Measurements from ENCODE around the gene PIP5K1B. TPM values are rescaled to one million over a fixed set of nuclear protein-coding genes. Genes with fewer than 3 reads are reported as not detected.
A peak's percentile ranks its signal among the peaks of the same experiment; 100 is the strongest.
"Not testable (repeated sequence)": the region's sequence is repeated elsewhere in the genome, so short reads cannot be mapped to it uniquely, and the experiment has no call there.

Gene PIP5K1B
- polyA plus RNA-seq, 1 donor from 2014 or later, result 5.0 TPM

GRCh38 chr9:68698943-68699509 lies 6.0 kb upstream of the PIP5K1B start:
- H3K27me3 Mint-ChIP-seq, result peaks cover 10% of the 10 kb centered on the region
- peak overlapping the region in 1 of 3 donors; percentile 31 for H3K27ac Mint-ChIP-seq
- H3K4me3 Mint-ChIP-seq, result no peak overlapping the region
- H3K9me3 Mint-ChIP-seq, result peaks cover 0 to 2% (median 2%) of the 10 kb centered on the region in 3 donors
- peaks cover 1% of the 10 kb centered on the region for H3K36me3 Mint-ChIP-seq
- H3K4me1 Mint-ChIP-seq, result peaks cover 0 to 3% (median 1%) of the 10 kb centered on the region in 3 donors

GRCh38 chr9:68699625-68700024 lies 5.4 kb upstream of the PIP5K1B start:
- Mint-ChIP-seq H3K27ac (peak overlapping the region in 1 of 3 donors; percentile 31), H3K27me3 (peaks cover 10% of the 10 kb centered on the region)
- H3K4me3 Mint-ChIP-seq, H3K9me3 Mint-ChIP-seq, H3K36me3 Mint-ChIP-seq, H3K4me1 Mint-ChIP-seq: not testable (repeated sequence)

DNA sequence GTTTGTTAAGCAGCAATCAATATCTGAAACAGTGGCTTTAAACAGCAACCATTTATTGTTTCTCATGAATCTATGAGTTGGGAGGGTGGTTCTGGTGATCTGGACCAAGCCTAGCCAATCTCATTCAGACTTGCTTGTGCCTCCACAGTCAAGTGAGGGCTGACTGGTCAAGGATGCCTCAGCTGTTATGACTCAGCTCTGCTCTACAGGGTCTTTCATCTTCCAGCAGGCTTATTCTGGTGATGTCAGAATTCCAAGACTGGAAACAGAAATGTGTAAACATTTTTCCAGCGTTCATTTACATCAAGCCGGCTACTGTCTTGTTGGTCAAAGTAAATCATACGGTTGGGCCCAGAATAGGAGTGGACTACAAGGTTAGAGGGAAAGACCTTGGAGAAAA lies 2.5 kb upstream of the PIP5K1B start:
- no peak overlapping the region for H3K4me3 Mint-ChIP-seq
- H3K36me3 Mint-ChIP-seq, result no peaks in the 10 kb centered on the region
- H3K9me3 Mint-ChIP-seq, result no peaks in the 10 kb centered on the region
- H3K27me3 Mint-ChIP-seq, result peaks cover 6% of the 10 kb centered on the region
- H3K27ac Mint-ChIP-seq, result no peak overlapping the region
- H3K4me1 Mint-ChIP-seq, result peaks cover 11 to 19% (median 19%) of the 10 kb centered on the region in 3 donors

- Mint-ChIP-seq H3K4me1 (peaks cover 22 to 30% (median 30%) of the 10 kb centered on the region in 3 donors), H3K36me3 (no peaks in the 10 kb centered on the region), H3K9me3 (no peaks in the 10 kb centered on the region), H3K27me3 (no peaks in the 10 kb centered on the region), H3K27ac (peak overlapping the region in 1 of 3 donors; percentile 15), H3K4me3 (peak overlapping the region in 2 of 4 donors; percentile 86 to 93)
Measured at GRCh38 chr9:68703672-68704071, 1.4 kb upstream of the PIP5K1B start.

DNA sequence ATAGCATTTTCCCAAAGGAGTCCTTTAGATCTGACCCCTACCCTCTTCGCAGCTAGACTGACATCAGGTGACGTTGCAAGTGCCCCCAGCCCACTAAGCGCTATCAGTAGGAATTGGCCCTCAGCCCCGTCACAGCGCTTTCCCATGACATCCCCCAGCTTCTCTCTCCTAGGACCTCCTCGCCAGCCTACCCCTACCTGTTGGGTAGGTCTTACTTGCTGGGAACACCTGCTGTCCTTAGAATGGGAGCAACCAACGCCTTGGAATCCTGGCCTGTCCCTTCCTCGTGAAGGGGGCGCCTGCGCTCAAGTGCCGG lies 584 bp upstream of the PIP5K1B start:
- no peaks in the 10 kb centered on the region for H3K9me3 Mint-ChIP-seq
- H3K4me1 Mint-ChIP-seq, result peaks cover 28 to 37% (median 36%) of the 10 kb centered on the region in 3 donors
- H3K4me3 Mint-ChIP-seq, result peak overlapping the region; percentile 76 to 93 (median 89)
- no peaks in the 10 kb centered on the region for H3K36me3 Mint-ChIP-seq
- H3K27me3 Mint-ChIP-seq, result no peaks in the 10 kb centered on the region
- peak overlapping the region; percentile 9 to 65 (median 34) for H3K27ac Mint-ChIP-seq

DNA sequence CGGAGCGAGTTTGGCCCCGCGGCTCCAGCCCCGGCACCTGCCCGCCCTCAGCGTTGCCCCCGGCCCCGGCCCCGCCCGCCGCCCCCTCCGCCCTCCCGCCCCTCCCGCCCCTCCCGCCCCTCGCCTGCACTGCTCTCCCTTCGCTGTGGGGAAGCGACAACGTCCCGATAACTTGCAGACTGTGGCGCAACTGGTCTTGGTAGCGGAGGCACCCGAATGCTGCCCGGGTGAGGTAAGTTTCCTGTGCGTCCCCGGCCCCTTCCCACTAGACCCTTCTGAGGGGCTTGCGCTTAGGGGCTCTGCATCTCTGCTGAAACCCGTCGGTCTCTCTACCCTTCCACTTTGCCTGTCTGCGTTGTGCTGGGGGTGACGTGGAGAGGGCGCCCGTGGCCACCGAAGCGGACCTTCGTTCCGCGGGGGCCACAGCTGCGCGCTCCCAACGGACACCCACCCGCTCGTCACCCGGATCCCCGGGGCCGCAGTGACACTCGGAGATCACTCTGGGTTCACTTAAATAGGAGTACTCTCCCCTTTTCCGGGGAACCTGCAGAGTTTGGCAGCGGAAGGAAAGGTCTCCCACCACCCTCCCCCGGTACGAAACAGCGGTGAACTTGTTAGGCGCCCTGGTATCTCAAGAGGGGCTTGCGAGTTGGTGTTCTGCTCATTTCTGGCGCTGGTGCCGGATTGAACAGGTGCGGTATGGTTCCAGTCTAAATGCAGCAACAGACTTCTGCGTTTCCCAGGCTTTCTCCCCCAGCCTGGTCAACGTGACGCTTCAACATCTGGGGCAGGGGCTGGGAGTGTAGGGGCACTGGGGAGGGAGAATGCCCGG lies 707 bp downstream of the PIP5K1B start:
- no peaks in the 10 kb centered on the region for H3K9me3 Mint-ChIP-seq
- H3K36me3 Mint-ChIP-seq, result no peaks in the 10 kb centered on the region
- peak overlapping the region; percentile 88 to 98 (median 94) for H3K4me3 Mint-ChIP-seq
- no peaks in the 10 kb centered on the region for H3K27me3 Mint-ChIP-seq
- peaks cover 28 to 42% (median 39%) of the 10 kb centered on the region in 3 donors for H3K4me1 Mint-ChIP-seq
- H3K27ac Mint-ChIP-seq, result peak overlapping the region; percentile 0 to 88 (median 45)

DNA sequence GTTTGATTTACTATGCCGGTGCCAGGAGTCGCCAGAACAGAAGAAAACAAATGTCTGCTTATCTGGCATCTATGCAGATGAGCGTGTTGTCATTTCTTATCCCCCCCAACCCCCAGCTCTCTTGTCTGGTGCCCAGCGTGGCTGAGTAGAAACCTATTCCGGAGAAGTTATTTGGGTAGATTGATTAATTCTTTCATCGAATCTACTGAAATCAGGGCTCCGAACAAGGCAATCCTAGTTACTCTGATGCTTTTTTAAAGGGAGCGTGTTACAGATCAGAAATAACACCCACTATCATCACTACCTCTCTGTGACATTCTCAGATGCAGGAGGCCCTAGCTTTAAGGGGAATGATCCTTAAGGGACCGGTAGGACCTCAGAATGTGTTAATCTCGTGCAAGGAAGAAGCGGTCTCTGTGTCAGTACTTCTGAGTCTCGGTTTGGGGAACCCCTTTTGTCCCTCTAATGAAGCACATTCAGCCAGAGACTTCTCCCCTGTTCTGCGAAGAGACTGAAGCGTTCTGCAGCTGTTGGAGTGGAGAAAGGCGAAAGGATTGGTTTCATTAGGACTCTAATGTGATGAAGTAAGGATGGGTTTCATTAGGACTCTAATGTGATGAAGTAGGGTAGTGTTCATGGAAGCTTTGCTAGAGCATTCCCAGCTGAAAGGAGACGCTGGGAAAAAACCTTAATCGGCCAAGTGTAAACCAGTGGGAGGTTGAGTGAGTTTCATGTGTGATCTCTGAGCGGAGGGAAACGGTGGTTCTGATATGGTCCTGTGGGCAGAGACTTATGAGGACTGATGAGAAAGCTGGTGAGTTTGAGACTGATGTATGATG lies 1.5 kb downstream of the PIP5K1B start:
- Mint-ChIP-seq H3K4me1 (peaks cover 28 to 44% (median 42%) of the 10 kb centered on the region in 3 donors), H3K27me3 (no peaks in the 10 kb centered on the region), H3K36me3 (no peaks in the 10 kb centered on the region), H3K4me3 (peak overlapping the region; percentile 88 to 98 (median 94)), H3K27ac (peak overlapping the region; percentile 0 to 88 (median 14)), H3K9me3 (no peaks in the 10 kb centered on the region)

- Mint-ChIP-seq H3K9me3 (no peaks in the 10 kb centered on the region), H3K27me3 (no peaks in the 10 kb centered on the region), H3K4me1 (peaks cover 28 to 46% (median 42%) of the 10 kb centered on the region in 3 donors), H3K4me3 (peak overlapping the region in 3 of 4 donors; percentile 68 to 88 (median 81)), H3K27ac (peak overlapping the region in 1 of 3 donors; percentile 18), H3K36me3 (no peaks in the 10 kb centered on the region)
Measured at GRCh38 chr9:68707801-68708488, 2.9 kb downstream of the PIP5K1B start.

DNA sequence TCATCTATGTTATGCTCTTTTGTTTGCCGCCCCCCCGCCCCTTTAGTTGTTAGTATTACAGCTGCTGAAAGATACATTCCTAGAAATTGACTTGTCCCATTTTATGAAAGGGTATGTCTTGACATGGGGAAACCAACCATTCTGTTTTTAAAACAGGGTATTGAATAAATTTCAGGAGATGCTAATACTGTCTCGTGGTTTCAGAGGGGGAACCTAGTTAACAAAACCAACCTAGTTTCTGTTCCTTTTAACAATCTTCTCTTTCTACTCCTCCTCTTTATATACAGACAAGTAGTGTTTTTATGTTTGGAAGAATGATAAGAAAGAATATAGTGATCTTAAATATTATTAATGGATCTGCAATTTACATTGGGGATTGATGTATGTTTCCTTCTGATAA lies 3.5 kb downstream of the PIP5K1B start:
- Mint-ChIP-seq H3K36me3 (no peaks in the 10 kb centered on the region), H3K4me3 (peak overlapping the region; percentile 38 to 88 (median 74)), H3K27ac (peak overlapping the region in 1 of 3 donors; percentile 18), H3K4me1 (peaks cover 28 to 46% (median 42%) of the 10 kb centered on the region in 3 donors), H3K27me3 (no peaks in the 10 kb centered on the region), H3K9me3 (no peaks in the 10 kb centered on the region)

DNA sequence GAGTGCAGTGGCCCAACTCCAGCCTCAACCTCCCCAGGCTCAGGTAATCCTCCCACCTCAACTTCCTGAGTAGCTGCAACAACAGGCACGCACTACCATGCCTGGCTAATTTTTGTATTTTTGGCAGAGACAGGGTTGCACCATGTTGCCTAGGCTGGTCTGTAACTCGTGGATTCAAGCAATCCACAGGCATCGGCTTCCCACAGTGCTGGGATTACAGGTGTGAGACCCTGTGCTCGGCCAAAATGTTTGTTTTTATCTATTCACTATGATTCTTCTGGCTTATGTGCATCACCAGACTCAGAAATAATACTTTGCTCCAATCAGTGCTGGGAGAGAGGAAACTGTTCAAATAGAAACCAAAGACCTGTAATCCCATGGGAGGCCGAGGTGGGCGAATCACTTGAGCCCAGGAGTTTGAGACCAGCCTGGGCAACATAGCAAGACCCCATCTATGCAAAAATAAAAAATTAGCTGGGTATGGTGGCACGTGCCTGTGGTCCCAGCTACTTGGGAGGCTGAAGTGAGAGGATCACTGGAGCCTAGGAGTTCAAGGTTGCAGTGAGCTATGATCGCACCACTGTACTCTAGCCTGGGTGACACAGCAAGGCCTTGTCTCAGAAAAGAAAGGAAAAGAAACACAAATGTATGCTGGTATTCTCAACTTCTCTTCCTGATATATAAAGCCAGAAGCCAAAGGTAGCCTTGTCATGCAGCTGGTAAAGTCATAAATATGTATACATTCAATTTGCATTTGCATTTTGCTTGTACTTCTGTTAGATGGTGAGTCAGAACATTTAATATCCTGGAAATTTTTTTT lies 4.5 kb downstream of the PIP5K1B start:
- H3K4me3 Mint-ChIP-seq, result peak overlapping the region in 2 of 4 donors; percentile 33 to 81
- peaks cover 28 to 41% (median 36%) of the 10 kb centered on the region in 3 donors for H3K4me1 Mint-ChIP-seq
- no peak overlapping the region for H3K27ac Mint-ChIP-seq

GRCh38 chr9:68710111-68710471 lies 5.1 kb downstream of the PIP5K1B start:
- no peaks in the 10 kb centered on the region for H3K27me3 Mint-ChIP-seq
- H3K9me3 Mint-ChIP-seq, result no peaks in the 10 kb centered on the region
- peaks cover 28 to 40% (median 36%) of the 10 kb centered on the region in 3 donors for H3K4me1 Mint-ChIP-seq
- no peak overlapping the region for H3K27ac Mint-ChIP-seq
- H3K4me3 Mint-ChIP-seq, result no peak overlapping the region
- no peaks in the 10 kb centered on the region for H3K36me3 Mint-ChIP-seq

More for the DNA sequence above, 4.5 kb downstream of the PIP5K1B start:
- H3K36me3 Mint-ChIP-seq, result no peaks in the 10 kb centered on the region
- no peaks in the 10 kb centered on the region for H3K9me3 Mint-ChIP-seq
- H3K27me3 Mint-ChIP-seq, result no peaks in the 10 kb centered on the region

DNA sequence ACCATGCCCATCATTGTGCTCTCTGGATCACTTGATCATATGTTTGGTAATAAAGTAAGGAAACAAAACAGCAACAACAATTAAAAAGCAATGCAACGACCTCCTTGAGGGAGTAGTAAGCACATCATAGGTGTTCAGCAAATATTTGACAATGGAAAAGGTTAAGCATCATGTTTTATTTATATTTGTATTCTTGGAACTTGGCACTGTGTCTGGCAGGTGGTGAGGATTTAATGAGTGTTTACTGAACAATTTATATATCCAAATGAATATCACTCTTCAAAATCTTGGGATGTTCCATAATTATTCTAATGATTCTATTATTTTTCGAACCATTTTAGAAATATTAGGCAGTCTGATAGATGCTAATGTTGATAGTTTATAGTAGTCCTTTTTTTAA lies 6.2 kb downstream of the PIP5K1B start:
- Mint-ChIP-seq H3K4me1 (peaks cover 28 to 38% (median 34%) of the 10 kb centered on the region in 3 donors), H3K9me3 (no peaks in the 10 kb centered on the region), H3K27me3 (no peaks in the 10 kb centered on the region), H3K4me3 (no peak overlapping the region), H3K36me3 (no peaks in the 10 kb centered on the region), H3K27ac (no peak overlapping the region)

DNA sequence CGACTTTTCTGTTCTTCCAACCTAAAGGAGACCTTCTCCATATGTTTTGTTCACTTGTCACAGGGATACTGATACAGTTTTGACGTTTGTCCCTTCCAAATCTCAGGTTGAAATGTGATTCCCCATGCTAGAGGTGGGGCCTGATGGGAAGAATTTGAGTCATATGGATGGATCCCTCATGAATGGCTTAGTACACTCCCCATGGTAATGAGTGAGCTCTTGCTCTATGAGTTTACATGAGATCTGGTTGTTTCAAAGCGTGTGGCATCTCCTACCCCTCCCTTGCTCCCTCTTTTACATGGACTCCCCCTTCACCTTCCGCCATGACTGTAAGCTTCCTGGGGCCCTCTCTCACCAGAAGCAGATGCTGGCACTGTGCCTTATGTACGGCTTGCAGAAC lies 6.9 kb downstream of the PIP5K1B start:
- Mint-ChIP-seq H3K36me3 (no peaks in the 10 kb centered on the region), H3K9me3 (no peaks in the 10 kb centered on the region), H3K4me1 (peaks cover 23 to 32% (median 28%) of the 10 kb centered on the region in 3 donors), H3K27me3 (no peaks in the 10 kb centered on the region), H3K27ac (peak overlapping the region in 1 of 3 donors; percentile 5), H3K4me3 (no peak overlapping the region)
